Neural crest cell (in vitro differentiated cells): ENCODE data around the gene PSMG1. TPM values are rescaled to one million over a fixed set of nuclear protein-coding genes. Genes with fewer than 3 reads are reported as not detected.

ENCODE experiments used
- DNase-seq: peaks from one replicate; pipeline ENCODE4 v3.0.0; 2021; ENCODE audit warnings: low read depth, mixed read lengths, low spot score
- H3K27ac Mint-ChIP-seq: one replicate; pipeline ENCODE4 v1.8.0; 2021; ENCODE audit warnings: mild to moderate bottlenecking, mixed read lengths; ENCODE audit not compliant: unreplicated experiment
- H3K27me3 Mint-ChIP-seq: 2 replicates; pipeline ENCODE4 v1.8.0; 2021; ENCODE audit warnings: low read depth, mild to moderate bottlenecking, mixed read lengths
- H3K36me3 Mint-ChIP-seq: 2 replicates; pipeline ENCODE4 v1.8.0; 2021; ENCODE audit warnings: low read depth, mild to moderate bottlenecking, mixed read lengths
- H3K4me1 Mint-ChIP-seq: 2 replicates; pipeline ENCODE4 v1.8.0; 2021; ENCODE audit warnings: mixed read lengths
- H3K4me3 Mint-ChIP-seq: one replicate; pipeline ENCODE4 v1.8.0; 2021; ENCODE audit warnings: mild to moderate bottlenecking, mixed read lengths
- H3K9me3 Mint-ChIP-seq: 2 replicates; pipeline ENCODE4 v1.8.0; 2021; ENCODE audit warnings: mixed read lengths
- CTCF ChIP-seq: fragments of 200-600 bp; sonication (generic); conservative IDR thresholded peaks from 2 replicates; pipeline ENCODE4 v1.5.0; 2021; ENCODE audit warnings: antibody characterized with exemption, mild to moderate bottlenecking
- total RNA-seq: library from RNA; stranded (reverse); gene quantifications from 2 replicates; pipeline ENCODE4 v1.2.1, GENCODE V29; 2021

Gene PSMG1
- total RNA-seq, 1 donor from 2014 or later = 71.2 TPM

DNA sequence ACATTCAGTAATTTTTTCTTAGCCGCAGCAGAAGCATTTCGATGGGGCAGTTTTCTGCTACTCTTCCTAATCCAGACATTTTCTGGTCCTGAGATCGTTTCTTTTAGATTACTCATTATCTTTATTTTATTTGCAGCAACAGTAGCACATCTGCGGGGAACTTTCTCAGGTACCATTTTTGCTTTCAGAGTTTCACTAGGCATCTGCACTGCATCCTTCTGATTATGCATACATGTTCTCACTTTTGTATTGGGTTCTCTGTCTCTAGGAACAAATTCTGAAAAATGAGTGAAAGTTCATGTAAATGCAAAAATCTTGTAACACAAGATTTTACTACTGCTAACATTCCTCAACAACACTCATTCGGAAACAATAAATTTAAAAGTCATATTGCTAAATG is 3.9 kb upstream of the PSMG1 start:
- Mint-ChIP-seq H3K27ac (no peak overlapping the region), H3K4me1 (peaks cover 17% of the 10 kb centered on the region), H3K4me3 (peak overlapping the region; percentile 9), H3K9me3 (no peaks in the 10 kb centered on the region), H3K36me3 (no peaks in the 10 kb centered on the region), H3K27me3 (peaks cover 5% of the 10 kb centered on the region)
- no peak for TF ChIP-seq CTCF
- DNase-seq = no peak

DNA sequence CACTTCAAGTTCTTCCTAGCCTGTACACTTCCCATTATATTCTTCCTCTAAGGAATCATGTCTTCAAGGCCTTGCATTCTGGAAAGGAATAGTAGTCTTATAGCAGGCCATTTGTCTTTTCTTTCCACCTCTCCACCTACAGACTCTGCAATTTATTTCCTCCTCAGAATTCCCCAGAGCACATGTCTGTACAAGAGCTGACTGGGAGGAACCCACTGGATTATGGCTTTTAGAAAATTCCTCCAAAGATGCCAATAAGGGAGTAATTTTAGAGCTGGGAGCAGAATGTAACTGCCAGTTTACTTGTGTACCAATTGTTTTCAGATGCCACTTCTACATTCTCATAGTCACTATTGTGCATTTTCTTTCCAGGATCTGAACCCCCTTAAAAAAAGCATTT is 3.4 kb upstream of the PSMG1 start:
- Mint-ChIP-seq H3K4me3 (no peak overlapping the region), H3K4me1 (peaks cover 22% of the 10 kb centered on the region), H3K27ac (no peak overlapping the region), H3K9me3 (no peaks in the 10 kb centered on the region), H3K36me3 (no peaks in the 10 kb centered on the region), H3K27me3 (peaks cover 5% of the 10 kb centered on the region)
- no peak for DNase-seq
- no peak for TF ChIP-seq CTCF

DNA sequence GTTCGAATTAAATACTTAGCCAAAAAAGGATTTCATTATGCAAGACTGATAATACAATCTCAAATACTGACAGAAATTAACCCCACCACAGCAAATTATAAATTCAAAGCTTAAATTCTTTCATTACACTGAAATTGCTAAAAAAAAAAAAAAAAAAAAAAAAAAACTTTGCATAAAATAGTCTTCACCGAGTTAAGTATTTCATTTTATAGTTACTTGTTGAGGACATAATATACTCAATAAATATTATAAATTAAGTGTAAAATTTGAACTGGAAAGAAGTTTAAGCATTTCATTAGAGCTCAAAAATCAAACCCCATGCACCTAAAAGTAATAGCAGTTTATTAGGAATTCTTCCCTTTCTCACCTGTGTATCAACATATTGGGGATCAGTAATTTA is 1.9 kb upstream of the PSMG1 start:
- H3K27ac Mint-ChIP-seq = no peak overlapping the region
- H3K4me3 Mint-ChIP-seq = peak overlapping the region; percentile 97
- no peaks in the 10 kb centered on the region for H3K9me3 Mint-ChIP-seq
- H3K36me3 Mint-ChIP-seq = peaks cover 2% of the 10 kb centered on the region
- H3K4me1 Mint-ChIP-seq = peaks cover 30% of the 10 kb centered on the region
- DNase-seq = no peak
- H3K27me3 Mint-ChIP-seq = peaks cover 5% of the 10 kb centered on the region
- no peak for TF ChIP-seq CTCF

- Mint-ChIP-seq H3K27me3 (peaks cover 5% of the 10 kb centered on the region), H3K27ac (peak overlapping the region; percentile 70), H3K4me1 (peaks cover 30% of the 10 kb centered on the region), H3K4me3 (peak overlapping the region; percentile 97), H3K9me3 (no peaks in the 10 kb centered on the region), H3K36me3 (peaks cover 7% of the 10 kb centered on the region)
- DNase-seq = no peak
- TF ChIP-seq CTCF = no peak
These were observed 1.1 kb upstream of the PSMG1 start for GRCh38 chr21:39184050-39184980.

GRCh38 chr21:39182484-39183271 is 573 bp downstream of the PSMG1 start:
- DNase-seq = no peak
- Mint-ChIP-seq H3K9me3 (no peaks in the 10 kb centered on the region), H3K27ac (peak overlapping the region; percentile 98), H3K36me3 (peaks cover 16% of the 10 kb centered on the region), H3K4me1 (peaks cover 30% of the 10 kb centered on the region), H3K27me3 (peaks cover 5% of the 10 kb centered on the region), H3K4me3 (peak overlapping the region; percentile 97)
- no peak for TF ChIP-seq CTCF
